Measurements from ENCODE around the gene PHC2. TPM values are rescaled to one million over a fixed set of nuclear protein-coding genes. Genes with fewer than 3 reads are reported as not detected.

The PHC2 gene
- polyA plus RNA-seq, 1 donor from 2014 or later, result 171 TPM

- Histone ChIP-seq H3K4me2 (ENCODE audit: low read length) (no peak overlapping the region), H3F3A (ENCODE audit: insufficient read depth, low read length, poor library complexity, severe bottlenecking) (no peaks in the 10 kb centered on the region), H3K27ac (ENCODE audit: low read length) (no peak overlapping the region), H2AFZ (ENCODE audit: low read depth, low read length) (no peak overlapping the region), H3K79me2 (replicated peaks; ENCODE audit: insufficient read depth, low read length) (no peaks in the 10 kb centered on the region), H3K9ac (ENCODE audit: low read length) (no peak overlapping the region), H3K4me3 (ENCODE audit: low read length) (no peak overlapping the region), H3K36me3 (ENCODE audit: insufficient read depth, low read length) (no peaks in the 10 kb centered on the region), H3K9me2 (ENCODE audit: insufficient read depth, low read length) (no peaks in the 10 kb centered on the region), H3K27me3 (ENCODE audit: insufficient read depth, low read depth, low read length) (no peaks in the 10 kb centered on the region), H3K9me3 (ENCODE audit: low read length) (no peaks in the 10 kb centered on the region), H4K20me1 (ENCODE audit: insufficient read depth) (no peaks in the 10 kb centered on the region)
- TF ChIP-seq EP300 (conservative IDR thresholded peaks at IDR 0.05; ENCODE audit: poor library complexity, severe bottlenecking) (no peak), CTCF (IDR thresholded peaks at IDR 0.05; ENCODE audit: poor library complexity, severe bottlenecking) (no peak), RAD21 (conservative IDR thresholded peaks at IDR 0.05) (no peak), MXI1 (conservative IDR thresholded peaks at IDR 0.05; ENCODE audit: poor library complexity, severe bottlenecking) (no peak), SMC3 (conservative IDR thresholded peaks at IDR 0.05; ENCODE audit: poor library complexity) (no peak), EZH2 (IDR thresholded peaks at IDR 0.05; ENCODE audit: borderline replicate concordance, insufficient read depth, low read length, poor library complexity, severe bottlenecking) (no peak), POLR2AphosphoS5 (IDR thresholded peaks at IDR 0.05) (no peak), TAF1 (IDR thresholded peaks at IDR 0.05; ENCODE audit: low read depth) (no peak), REST (IDR thresholded peaks at IDR 0.05; ENCODE audit: borderline replicate concordance) (no peak)
Measured at GRCh38 chr1:33296824-33297223, 134.1 kb downstream of the PHC2 start.

- Histone ChIP-seq H3K9ac (ENCODE audit: low read length) (no peak overlapping the region), H3K79me2 (replicated peaks; ENCODE audit: insufficient read depth, low read length) (no peaks in the 10 kb centered on the region), H4K20me1 (ENCODE audit: insufficient read depth) (no peaks in the 10 kb centered on the region), H3K4me2 (ENCODE audit: low read length) (no peak overlapping the region), H3K4me3 (ENCODE audit: low read length) (no peak overlapping the region), H3K27ac (ENCODE audit: low read length) (no peak overlapping the region), H3K27me3 (ENCODE audit: insufficient read depth, low read depth, low read length) (no peaks in the 10 kb centered on the region), H3F3A (ENCODE audit: insufficient read depth, low read length, poor library complexity, severe bottlenecking) (no peaks in the 10 kb centered on the region), H3K9me3 (ENCODE audit: low read length) (no peaks in the 10 kb centered on the region), H3K36me3 (ENCODE audit: insufficient read depth, low read length) (no peaks in the 10 kb centered on the region), H2AFZ (ENCODE audit: low read depth, low read length) (no peak overlapping the region), H3K9me2 (ENCODE audit: insufficient read depth, low read length) (no peaks in the 10 kb centered on the region)
- TF ChIP-seq EP300 (conservative IDR thresholded peaks at IDR 0.05; ENCODE audit: poor library complexity, severe bottlenecking), result no peak
- no peak for TF ChIP-seq REST (IDR thresholded peaks at IDR 0.05; ENCODE audit: borderline replicate concordance)
- TF ChIP-seq SMC3 (conservative IDR thresholded peaks at IDR 0.05; ENCODE audit: poor library complexity), result no peak
- no peak for TF ChIP-seq MXI1 (conservative IDR thresholded peaks at IDR 0.05; ENCODE audit: poor library complexity, severe bottlenecking)
- no peak for TF ChIP-seq EZH2 (IDR thresholded peaks at IDR 0.05; ENCODE audit: borderline replicate concordance, insufficient read depth, low read length, poor library complexity, severe bottlenecking)
- TF ChIP-seq CTCF (IDR thresholded peaks at IDR 0.05; ENCODE audit: poor library complexity, severe bottlenecking), result no peak
- TF ChIP-seq POLR2AphosphoS5 (IDR thresholded peaks at IDR 0.05), result no peak
- no peak for TF ChIP-seq TAF1 (IDR thresholded peaks at IDR 0.05; ENCODE audit: low read depth)
- no peak for TF ChIP-seq RAD21 (conservative IDR thresholded peaks at IDR 0.05)
Measured at GRCh38 chr1:33296082-33296458, 134.8 kb downstream of the PHC2 start.

All from neural cell (in vitro differentiated cells).